Activated T-helper 1 cell treated with anti-CD3 and anti-CD28 coated beads, Interleukin-12 subunit alpha, Interleukin-12 subunit beta, Interleukin-2, Interleukin-4 antibody, amounts not matched to agents 30 ng/mL and 10 ng/mL and 1 ng/mL, durations not matched to agents 14 hours and 24 hours and 36 hours (primary cell): Measurements from ENCODE around the gene IKZF2. TPM values are rescaled to one million over a fixed set of nuclear protein-coding genes. Genes with fewer than 3 reads are reported as not detected.
A peak's percentile ranks its signal among the peaks of the same experiment; 100 is the strongest.

Experiments
- DNase-seq: peaks from one replicate; pipeline ENCODE4 v3.0.0; 2021; ENCODE audit warnings: low spot score
- H3K27ac Mint-ChIP-seq: one replicate; pipeline ENCODE4 v1.8.0; 2021; ENCODE audit warnings: mild to moderate bottlenecking, mixed read lengths
- H3K27me3 Mint-ChIP-seq: one replicate; pipeline ENCODE4 v1.8.0; 2022; ENCODE audit warnings: mild to moderate bottlenecking, moderate library complexity, mixed read lengths; ENCODE audit not compliant: insufficient read depth
- H3K36me3 Mint-ChIP-seq: one replicate; pipeline ENCODE4 v1.8.0; 2021; ENCODE audit warnings: low read depth, mixed read lengths
- H3K4me1 Mint-ChIP-seq: one replicate; pipeline ENCODE4 v1.8.0; 2021; ENCODE audit warnings: low read depth, mixed read lengths
- H3K4me3 Mint-ChIP-seq: one replicate; pipeline ENCODE4 v1.8.0; 2021; ENCODE audit warnings: mild to moderate bottlenecking, moderate library complexity, mixed read lengths
- H3K9me3 Mint-ChIP-seq: one replicate; pipeline ENCODE4 v1.8.0; 2021; ENCODE audit warnings: mixed read lengths
- intact Hi-C: fragments of 100-400 bp; cut with micrococcal nuclease; formaldehyde crosslinking; loops from one replicate; pipeline ENCODE4 v1.15.1; 2024
- total RNA-seq: library from RNA; stranded (reverse); gene quantifications from 2 replicates; pipeline ENCODE4 v1.2.3, GENCODE V29; 2022

Gene IKZF2
- total RNA-seq, 1 donor from 2014 or later: 3.2 TPM

GRCh38 chr2:213167271-213167930, 16.0 kb upstream of the IKZF2 start:
- H3K36me3 Mint-ChIP-seq: no peaks in the 10 kb centered on the region
- intact Hi-C loops: no loop called here
- no peaks in the 10 kb centered on the region for H3K4me1 Mint-ChIP-seq
- peaks cover 4% of the 10 kb centered on the region for H3K27me3 Mint-ChIP-seq
- no peak overlapping the region for H3K27ac Mint-ChIP-seq
- no peak for DNase-seq
- H3K9me3 Mint-ChIP-seq: no peaks in the 10 kb centered on the region
- no peak overlapping the region for H3K4me3 Mint-ChIP-seq

- Mint-ChIP-seq H3K36me3 (no peaks in the 10 kb centered on the region), H3K4me1 (no peaks in the 10 kb centered on the region), H3K9me3 (no peaks in the 10 kb centered on the region), H3K27ac (no peak overlapping the region), H3K4me3 (no peak overlapping the region), H3K27me3 (peaks cover 7% of the 10 kb centered on the region)
- DNase-seq: no peak
- intact Hi-C loops: no loop called here
These were observed 14.7 kb upstream of the IKZF2 start for GRCh38 chr2:213166109-213166508.

GRCh38 chr2:213164263-213164662, 12.9 kb upstream of the IKZF2 start:
- no peaks in the 10 kb centered on the region for H3K4me1 Mint-ChIP-seq
- H3K4me3 Mint-ChIP-seq: no peak overlapping the region
- no peak overlapping the region for H3K27ac Mint-ChIP-seq
- H3K27me3 Mint-ChIP-seq: peaks cover 5% of the 10 kb centered on the region
- H3K9me3 Mint-ChIP-seq: no peaks in the 10 kb centered on the region
- intact Hi-C loops: no loop called here
- DNase-seq: no peak
- H3K36me3 Mint-ChIP-seq: no peaks in the 10 kb centered on the region

GRCh38 chr2:213162516-213163118, 11.2 kb upstream of the IKZF2 start:
- Mint-ChIP-seq H3K9me3 (no peaks in the 10 kb centered on the region), H3K4me1 (no peaks in the 10 kb centered on the region), H3K4me3 (no peak overlapping the region), H3K36me3 (no peaks in the 10 kb centered on the region), H3K27ac (no peak overlapping the region), H3K27me3 (peaks cover 5% of the 10 kb centered on the region)
- no peak for DNase-seq
- intact Hi-C loops: no loop called here

- Mint-ChIP-seq H3K4me3 (no peak overlapping the region), H3K4me1 (no peaks in the 10 kb centered on the region), H3K9me3 (no peaks in the 10 kb centered on the region), H3K36me3 (no peaks in the 10 kb centered on the region), H3K27me3 (peaks cover 4% of the 10 kb centered on the region), H3K27ac (no peak overlapping the region)
- DNase-seq: no peak
- intact Hi-C loops: no loop called here
These were observed 10.5 kb upstream of the IKZF2 start for GRCh38 chr2:213161759-213162515.

- Mint-ChIP-seq H3K27me3 (peaks cover 5% of the 10 kb centered on the region), H3K27ac (no peak overlapping the region), H3K4me1 (no peaks in the 10 kb centered on the region), H3K4me3 (no peak overlapping the region), H3K9me3 (no peaks in the 10 kb centered on the region), H3K36me3 (no peaks in the 10 kb centered on the region)
- intact Hi-C loops: no loop called here
- no peak for DNase-seq
These were observed 8.4 kb upstream of the IKZF2 start for GRCh38 chr2:213159768-213160167.

GRCh38 chr2:213157242-213157641, 5.8 kb upstream of the IKZF2 start:
- no peaks in the 10 kb centered on the region for H3K9me3 Mint-ChIP-seq
- DNase-seq: no peak
- no peak overlapping the region for H3K27ac Mint-ChIP-seq
- H3K36me3 Mint-ChIP-seq: no peaks in the 10 kb centered on the region
- peaks cover 6% of the 10 kb centered on the region for H3K4me1 Mint-ChIP-seq
- H3K27me3 Mint-ChIP-seq: peaks cover 23% of the 10 kb centered on the region
- intact Hi-C loops: no loop called here
- H3K4me3 Mint-ChIP-seq: no peak overlapping the region

GRCh38 chr2:213156717-213157116, 5.3 kb upstream of the IKZF2 start:
- Mint-ChIP-seq H3K27ac (no peak overlapping the region), H3K36me3 (no peaks in the 10 kb centered on the region), H3K9me3 (no peaks in the 10 kb centered on the region), H3K4me3 (no peak overlapping the region), H3K27me3 (peaks cover 22% of the 10 kb centered on the region), H3K4me1 (peaks cover 7% of the 10 kb centered on the region)
- intact Hi-C loops: no loop called here
- no peak for DNase-seq

- H3K36me3 Mint-ChIP-seq: no peaks in the 10 kb centered on the region
- no peak overlapping the region for H3K27ac Mint-ChIP-seq
- intact Hi-C loops: loop anchor here (1.0 to 2.0 kb wide), 4 partner anchors 132 to 467 kb away; partner anchors contain the start of gene SPAG16
- no peaks in the 10 kb centered on the region for H3K9me3 Mint-ChIP-seq
- no peak for DNase-seq
- peaks cover 31% of the 10 kb centered on the region for H3K4me1 Mint-ChIP-seq
- peak overlapping the region; percentile 85 for H3K4me3 Mint-ChIP-seq
- peaks cover 43% of the 10 kb centered on the region for H3K27me3 Mint-ChIP-seq
These were observed 1.5 kb upstream of the IKZF2 start for GRCh38 chr2:213152888-213153287.

- no peaks in the 10 kb centered on the region for H3K36me3 Mint-ChIP-seq
- DNase-seq: peak; percentile 4
- peaks cover 31% of the 10 kb centered on the region for H3K4me1 Mint-ChIP-seq
- H3K9me3 Mint-ChIP-seq: no peaks in the 10 kb centered on the region
- peak overlapping the region; percentile 65 for H3K27ac Mint-ChIP-seq
- H3K27me3 Mint-ChIP-seq: peaks cover 43% of the 10 kb centered on the region
- intact Hi-C loops: loop anchor here (2.0 kb wide), 1 partner anchor 133 kb away; the partner anchor contains the start of gene SPAG16
- H3K4me3 Mint-ChIP-seq: peak overlapping the region; percentile 85
These were observed 818 bp upstream of the IKZF2 start for GRCh38 chr2:213152065-213152794.

GRCh38 chr2:213150315-213151097, 906 bp downstream of the IKZF2 start:
- DNase-seq: no peak
- peak overlapping the region; percentile 87 for H3K4me3 Mint-ChIP-seq

GRCh38 chr2:213149949-213150314, 1.5 kb downstream of the IKZF2 start:
- intact Hi-C loops: loop anchor here (2.0 kb wide), 1 partner anchor 31 kb away; no protein-coding TSS in a partner anchor
- peak overlapping the region; percentile 68 for H3K27ac Mint-ChIP-seq
- peak overlapping the region; percentile 87 for H3K4me3 Mint-ChIP-seq
- H3K27me3 Mint-ChIP-seq: peaks cover 44% of the 10 kb centered on the region
- no peaks in the 10 kb centered on the region for H3K36me3 Mint-ChIP-seq
- peaks cover 31% of the 10 kb centered on the region for H3K4me1 Mint-ChIP-seq
- DNase-seq: no peak
- H3K9me3 Mint-ChIP-seq: no peaks in the 10 kb centered on the region

More at GRCh38 chr2:213150315-213151097, 906 bp downstream of the IKZF2 start:
- Mint-ChIP-seq H3K27me3 (peaks cover 40% of the 10 kb centered on the region), H3K9me3 (no peaks in the 10 kb centered on the region), H3K36me3 (no peaks in the 10 kb centered on the region), H3K27ac (peak overlapping the region; percentile 81), H3K4me1 (peaks cover 31% of the 10 kb centered on the region)
- intact Hi-C loops: loop anchor here (1.0 to 2.0 kb wide), 2 partner anchors 32 to 134 kb away; no protein-coding TSS in a partner anchor
